ENCODE data around the gene ITPKB. TPM values are rescaled to one million over a fixed set of nuclear protein-coding genes. Genes with fewer than 3 reads are reported as not detected.
"Not testable (repeated sequence)": the region's sequence is repeated elsewhere in the genome, so short reads cannot be mapped to it uniquely, and the experiment has no call there.

ITPKB gene
- total and polyA plus RNA-seq, 9 donors = 11.3 to 43.2 (median 20.1) TPM

- DNase-seq = no peak
- H3K4me1 ChIP-seq (ENCODE audit: insufficient read depth) = no peaks in the 10 kb centered on the region
- no peak overlapping the region for H3K4me3 ChIP-seq
- H3K36me3 ChIP-seq = no peaks in the 10 kb centered on the region
- WGBS, 3 donors = 79 to 84% (median 82%) methylated on average over 7 of the region's 7 CpGs
- H3K9me3 ChIP-seq = no peaks in the 10 kb centered on the region
- no peak overlapping the region for H3K27ac ChIP-seq
- intact Hi-C loops (cut with DNase I) = no loop called here
- H3K27me3 ChIP-seq = no peaks in the 10 kb centered on the region
- TF ChIP-seq EP300 (IDR thresholded peaks at IDR 0.05) (no peak), POLR2A (IDR thresholded peaks at IDR 0.05) (no peak)
- TF ChIP-seq, protein P1, sequence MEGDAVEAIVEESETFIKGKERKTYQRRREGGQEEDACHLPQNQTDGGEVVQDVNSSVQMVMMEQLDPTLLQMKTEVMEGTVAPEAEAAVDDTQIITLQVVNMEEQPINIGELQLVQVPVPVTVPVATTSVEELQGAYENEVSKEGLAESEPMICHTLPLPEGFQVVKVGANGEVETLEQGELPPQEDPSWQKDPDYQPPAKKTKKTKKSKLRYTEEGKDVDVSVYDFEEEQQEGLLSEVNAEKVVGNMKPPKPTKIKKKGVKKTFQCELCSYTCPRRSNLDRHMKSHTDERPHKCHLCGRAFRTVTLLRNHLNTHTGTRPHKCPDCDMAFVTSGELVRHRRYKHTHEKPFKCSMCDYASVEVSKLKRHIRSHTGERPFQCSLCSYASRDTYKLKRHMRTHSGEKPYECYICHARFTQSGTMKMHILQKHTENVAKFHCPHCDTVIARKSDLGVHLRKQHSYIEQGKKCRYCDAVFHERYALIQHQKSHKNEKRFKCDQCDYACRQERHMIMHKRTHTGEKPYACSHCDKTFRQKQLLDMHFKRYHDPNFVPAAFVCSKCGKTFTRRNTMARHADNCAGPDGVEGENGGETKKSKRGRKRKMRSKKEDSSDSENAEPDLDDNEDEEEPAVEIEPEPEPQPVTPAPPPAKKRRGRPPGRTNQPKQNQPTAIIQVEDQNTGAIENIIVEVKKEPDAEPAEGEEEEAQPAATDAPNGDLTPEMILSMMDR (IDR thresholded peaks at IDR 0.05) = no peak
Observed at GRCh38 chr1:226772446-226773139, 33.5 kb upstream of the ITPKB start.

DNA sequence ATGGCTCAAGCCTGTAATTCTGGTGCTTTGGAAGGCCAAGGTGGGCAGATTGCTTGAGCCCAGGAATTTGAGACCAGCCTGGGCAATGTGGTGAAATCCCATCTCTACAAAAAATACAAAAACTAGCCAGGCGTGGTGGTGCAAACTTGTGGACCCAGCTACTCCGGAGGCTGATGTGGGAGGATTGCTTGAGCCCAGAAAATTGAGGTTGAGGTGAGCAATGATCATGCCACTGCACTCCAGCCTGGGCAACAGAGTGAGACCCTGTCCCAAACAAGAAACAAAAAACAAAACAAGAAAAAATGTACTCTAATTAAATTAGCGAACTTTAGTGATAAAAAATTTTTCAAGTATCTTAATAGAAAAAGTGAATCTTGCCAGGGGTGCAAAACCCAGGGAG is 28.1 kb upstream of the ITPKB start:
- DNase-seq; H3K27ac ChIP-seq; intact Hi-C loops (cut with DNase I); H3K9me3 ChIP-seq; H3K36me3 ChIP-seq; H3K27me3 ChIP-seq; H3K4me3 ChIP-seq; H3K4me1 ChIP-seq (ENCODE audit: insufficient read depth): not testable (repeated sequence)
- 89 to 92% (median 91%) methylated on average over 3 of the region's 3 CpGs for WGBS, 3 donors

DNA sequence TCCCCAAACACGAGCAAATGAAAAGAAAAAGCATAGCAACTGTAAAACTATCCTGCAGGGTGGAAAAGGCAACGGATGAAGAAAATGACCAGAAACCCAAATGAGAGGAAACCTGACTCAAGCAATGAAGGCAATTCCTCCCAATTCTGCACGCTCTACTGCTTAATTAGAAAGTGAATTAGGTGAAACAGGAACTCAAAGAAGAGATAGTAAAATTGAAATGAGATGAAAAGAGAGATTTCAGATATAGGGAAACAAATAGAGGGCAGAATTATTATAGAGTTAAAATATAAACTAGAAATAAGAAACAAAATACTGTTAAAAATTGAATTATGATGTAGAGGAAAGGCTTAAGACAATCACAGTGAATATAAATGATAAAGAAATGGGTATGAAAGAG is 27.5 kb upstream of the ITPKB start:
- Histone ChIP-seq H3K4me1 (ENCODE audit: insufficient read depth) (no peaks in the 10 kb centered on the region), H3K9me3 (no peaks in the 10 kb centered on the region), H3K36me3 (no peaks in the 10 kb centered on the region), H3K27ac (no peak overlapping the region), H3K27me3 (no peaks in the 10 kb centered on the region), H3K4me3 (no peak overlapping the region)
- WGBS, 3 donors = 62 to 74% (median 67%) methylated on average over 3 of the region's 3 CpGs
- TF ChIP-seq, protein P1 (IDR thresholded peaks at IDR 0.05) = no peak
- no peak for TF ChIP-seq POLR2A (IDR thresholded peaks at IDR 0.05)
- no peak for TF ChIP-seq EP300 (IDR thresholded peaks at IDR 0.05)
- intact Hi-C loops (cut with DNase I) = no loop called here
- no peak for DNase-seq

DNA sequence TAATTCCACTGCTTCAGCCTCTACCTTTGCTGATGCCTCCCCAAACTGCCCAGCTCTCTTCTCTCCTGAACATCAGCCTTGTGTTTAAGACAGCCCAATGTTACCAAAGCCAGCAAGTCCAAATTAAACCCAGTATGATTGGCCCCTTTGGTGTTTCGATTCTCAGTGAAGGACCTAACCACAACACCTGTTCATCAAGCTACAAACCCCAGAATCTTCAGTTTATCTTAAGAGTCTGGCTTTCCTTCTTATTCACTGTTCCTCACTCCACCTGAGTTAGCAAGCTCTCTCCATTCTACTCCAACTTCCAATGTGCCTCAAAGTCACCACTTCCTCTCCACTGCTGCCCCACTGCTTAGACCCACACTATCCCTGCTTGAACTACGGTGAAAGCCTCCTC is 25.5 kb upstream of the ITPKB start:
- intact Hi-C loops (cut with DNase I) = no loop called here

GRCh38 chr1:226763905-226764264 is 24.8 kb upstream of the ITPKB start:
- Histone ChIP-seq H3K4me3 (no peak overlapping the region), H3K27ac (no peak overlapping the region), H3K4me1 (ENCODE audit: insufficient read depth) (no peaks in the 10 kb centered on the region), H3K9me3 (no peaks in the 10 kb centered on the region), H3K27me3 (no peaks in the 10 kb centered on the region), H3K36me3 (no peaks in the 10 kb centered on the region)
- intact Hi-C loops (cut with DNase I) = no loop called here
- WGBS, 3 donors = 27 to 40% (median 31%) methylated on average over 4 of the region's 4 CpGs
- no peak for DNase-seq
- TF ChIP-seq, protein P1 (IDR thresholded peaks at IDR 0.05) = no peak
- TF ChIP-seq EP300 (IDR thresholded peaks at IDR 0.05) = no peak
- TF ChIP-seq POLR2A (IDR thresholded peaks at IDR 0.05) = no peak

More for the DNA sequence above, 25.5 kb upstream of the ITPKB start:
- no peak for DNase-seq
- no peaks in the 10 kb centered on the region for H3K36me3 ChIP-seq
- 84 to 88% (median 85%) methylated on average over 2 of the region's 2 CpGs for WGBS, 3 donors
- no peak overlapping the region for H3K4me3 ChIP-seq
- H3K4me1 ChIP-seq (ENCODE audit: insufficient read depth) = no peaks in the 10 kb centered on the region
- TF ChIP-seq EP300 (IDR thresholded peaks at IDR 0.05) = no peak
- no peak for TF ChIP-seq POLR2A (IDR thresholded peaks at IDR 0.05)
- TF ChIP-seq, protein P1 (IDR thresholded peaks at IDR 0.05) = no peak
- H3K9me3 ChIP-seq = no peaks in the 10 kb centered on the region
- H3K27ac ChIP-seq = no peak overlapping the region
- no peaks in the 10 kb centered on the region for H3K27me3 ChIP-seq

All from ovary (tissue), 9 donors.